ENCODE measurements around the gene LRRC14B.

- TF ChIP-seq, protein P1, sequence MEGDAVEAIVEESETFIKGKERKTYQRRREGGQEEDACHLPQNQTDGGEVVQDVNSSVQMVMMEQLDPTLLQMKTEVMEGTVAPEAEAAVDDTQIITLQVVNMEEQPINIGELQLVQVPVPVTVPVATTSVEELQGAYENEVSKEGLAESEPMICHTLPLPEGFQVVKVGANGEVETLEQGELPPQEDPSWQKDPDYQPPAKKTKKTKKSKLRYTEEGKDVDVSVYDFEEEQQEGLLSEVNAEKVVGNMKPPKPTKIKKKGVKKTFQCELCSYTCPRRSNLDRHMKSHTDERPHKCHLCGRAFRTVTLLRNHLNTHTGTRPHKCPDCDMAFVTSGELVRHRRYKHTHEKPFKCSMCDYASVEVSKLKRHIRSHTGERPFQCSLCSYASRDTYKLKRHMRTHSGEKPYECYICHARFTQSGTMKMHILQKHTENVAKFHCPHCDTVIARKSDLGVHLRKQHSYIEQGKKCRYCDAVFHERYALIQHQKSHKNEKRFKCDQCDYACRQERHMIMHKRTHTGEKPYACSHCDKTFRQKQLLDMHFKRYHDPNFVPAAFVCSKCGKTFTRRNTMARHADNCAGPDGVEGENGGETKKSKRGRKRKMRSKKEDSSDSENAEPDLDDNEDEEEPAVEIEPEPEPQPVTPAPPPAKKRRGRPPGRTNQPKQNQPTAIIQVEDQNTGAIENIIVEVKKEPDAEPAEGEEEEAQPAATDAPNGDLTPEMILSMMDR (IDR thresholded peaks at IDR 0.05; ENCODE audit: insufficient read depth, low read depth, low read length) = no peak
- TF ChIP-seq EZH2 (IDR thresholded peaks at IDR 0.05; ENCODE audit: insufficient read depth, low read length) = no peak
Measured at GRCh38 chr5:171801-172331, 19.4 kb upstream of the LRRC14B start.
